Skin of body (tissue), 3 donors: Measurements from ENCODE around the gene TAOK1. TPM values are rescaled to one million over a fixed set of nuclear protein-coding genes. Genes with fewer than 3 reads are reported as not detected.

ENCODE experiments used
- DNase-seq: peaks from one replicate; lab custom pipeline; 2025; lab: John Stamatoyannopoulos, UW
- small RNA-seq: library from RNA; depleted of rRNA; stranded (forward); fragments of <200 nt; gene quantifications from one replicate; pipeline ENCODE3, GENCODE V24; 2014; ENCODE audit warnings: low replicate concordance
- total RNA-seq: library from RNA; depleted of rRNA; stranded (reverse); fragments of >200 nt; gene quantifications from one replicate; pipeline ENCODE4 v1.2.3, GENCODE V29; 2014

TAOK1 gene
- total RNA-seq, 1 donor from 2014 or later = 57.8 TPM

DNA sequence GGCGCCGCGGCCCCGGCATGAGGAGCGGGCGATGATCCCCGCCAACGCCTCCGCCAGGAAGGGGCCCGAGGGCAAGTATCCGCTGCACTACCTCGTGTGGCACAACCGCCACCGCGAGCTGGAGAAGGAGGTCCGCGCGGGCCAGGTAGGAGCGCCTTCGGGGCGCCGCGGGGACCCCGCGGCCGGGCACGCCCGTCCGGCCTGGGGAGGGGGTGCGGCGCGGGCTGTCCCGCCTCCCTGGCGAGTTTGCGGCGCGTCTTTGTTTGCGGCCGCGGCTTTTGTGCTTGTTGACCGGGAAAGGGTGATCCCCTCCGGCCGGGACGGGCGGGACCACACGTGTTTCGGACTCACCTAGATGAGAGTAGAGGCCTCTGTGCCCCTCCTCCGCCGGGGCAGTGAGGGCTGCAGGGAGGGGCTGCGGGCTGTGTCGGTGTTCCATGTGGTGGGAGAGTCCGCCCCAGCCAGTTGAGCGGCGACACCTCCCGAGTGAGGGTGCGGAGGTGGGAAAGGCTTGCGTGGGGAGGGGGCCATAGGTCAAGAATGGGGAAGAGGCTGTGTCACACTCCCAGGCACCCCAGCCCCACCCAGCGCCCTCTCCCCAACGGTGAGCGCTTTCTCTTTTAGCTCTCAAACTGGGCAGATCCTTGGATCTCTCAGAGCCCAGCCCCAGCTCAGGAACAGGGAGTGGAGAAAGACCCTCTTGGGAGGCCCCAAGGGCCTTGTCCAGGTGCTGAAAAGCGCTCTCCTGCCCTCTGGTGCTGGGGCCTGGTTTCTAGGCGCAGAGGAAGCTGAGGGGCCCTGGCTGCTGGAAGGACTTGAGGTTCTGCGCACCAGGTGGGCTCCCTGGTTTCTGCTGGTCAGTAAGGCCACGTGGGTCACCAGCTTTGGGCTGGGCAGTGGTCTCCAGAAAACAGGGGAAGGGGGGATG lies 203.7 kb downstream of the TAOK1 start:
- DNase-seq = no peak

DNA sequence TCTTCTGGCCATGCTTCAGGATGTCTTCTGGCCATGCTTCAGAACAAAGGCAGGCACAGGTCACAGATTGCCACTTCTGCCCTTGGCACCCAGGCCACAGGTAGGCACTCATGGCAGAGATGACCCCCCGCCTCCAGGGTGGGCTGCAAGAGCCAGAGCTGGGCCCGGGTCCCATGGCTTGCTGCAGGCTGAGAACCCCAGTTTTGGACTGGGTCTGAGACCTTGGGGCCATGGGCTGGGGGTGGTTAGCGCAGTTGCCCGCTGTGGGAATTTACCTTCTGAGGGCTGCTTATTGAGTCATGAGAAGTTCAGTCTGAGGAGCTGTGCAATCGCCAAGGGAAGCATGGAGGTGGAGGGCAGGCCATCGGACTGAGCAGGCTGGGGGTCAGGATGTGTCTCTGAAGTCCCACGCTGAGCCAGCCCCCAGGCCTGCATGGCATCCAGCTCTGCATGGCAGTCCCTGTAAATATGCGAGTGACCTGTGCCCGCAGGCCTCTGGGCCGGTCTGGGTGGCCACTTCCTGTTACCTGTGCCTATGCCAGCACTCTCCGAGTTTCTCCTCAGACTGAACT lies 204.4 kb downstream of the TAOK1 start:
- DNase-seq = no peak

DNA sequence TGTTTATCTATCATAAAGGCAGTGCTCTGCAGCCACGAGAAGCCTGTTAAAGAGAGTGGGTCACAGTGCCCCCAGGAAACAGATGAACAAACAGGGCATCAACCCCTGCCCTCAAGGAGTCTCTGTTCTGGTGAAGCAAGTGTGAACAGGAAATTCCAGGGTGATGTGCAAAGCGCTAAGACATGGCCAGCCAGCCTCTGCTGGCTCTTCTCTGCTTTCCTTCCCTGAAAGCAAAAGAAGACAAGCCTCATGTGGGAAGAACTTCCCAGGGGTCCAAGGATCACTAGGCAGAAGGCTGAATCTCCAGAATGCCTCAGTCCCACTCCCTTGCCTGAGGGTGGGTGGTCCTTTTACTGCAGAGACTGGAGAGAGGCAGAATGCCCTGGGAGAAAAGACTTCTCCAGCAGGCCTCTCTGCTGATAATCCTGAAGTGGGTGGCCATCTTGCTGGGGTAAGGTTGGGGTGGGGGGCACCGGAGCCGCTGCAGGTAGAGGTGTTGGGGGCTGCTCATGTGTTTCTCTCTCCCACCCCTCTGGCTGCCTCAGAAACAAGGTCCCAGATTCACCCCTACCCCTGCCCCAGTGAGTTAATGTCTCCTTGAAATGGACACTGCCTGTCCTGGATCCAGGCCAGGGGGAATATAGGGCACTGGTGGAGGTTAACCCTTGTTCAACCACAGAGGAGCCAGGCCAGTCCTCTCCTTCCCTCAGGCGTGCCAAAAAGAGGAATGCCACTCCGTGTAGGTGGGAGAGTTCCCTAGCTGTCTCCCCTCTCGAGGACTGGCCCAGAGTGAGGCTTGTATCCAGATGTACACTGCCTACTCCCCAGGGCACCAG lies 205.2 kb downstream of the TAOK1 start:
- DNase-seq = no peak

DNA sequence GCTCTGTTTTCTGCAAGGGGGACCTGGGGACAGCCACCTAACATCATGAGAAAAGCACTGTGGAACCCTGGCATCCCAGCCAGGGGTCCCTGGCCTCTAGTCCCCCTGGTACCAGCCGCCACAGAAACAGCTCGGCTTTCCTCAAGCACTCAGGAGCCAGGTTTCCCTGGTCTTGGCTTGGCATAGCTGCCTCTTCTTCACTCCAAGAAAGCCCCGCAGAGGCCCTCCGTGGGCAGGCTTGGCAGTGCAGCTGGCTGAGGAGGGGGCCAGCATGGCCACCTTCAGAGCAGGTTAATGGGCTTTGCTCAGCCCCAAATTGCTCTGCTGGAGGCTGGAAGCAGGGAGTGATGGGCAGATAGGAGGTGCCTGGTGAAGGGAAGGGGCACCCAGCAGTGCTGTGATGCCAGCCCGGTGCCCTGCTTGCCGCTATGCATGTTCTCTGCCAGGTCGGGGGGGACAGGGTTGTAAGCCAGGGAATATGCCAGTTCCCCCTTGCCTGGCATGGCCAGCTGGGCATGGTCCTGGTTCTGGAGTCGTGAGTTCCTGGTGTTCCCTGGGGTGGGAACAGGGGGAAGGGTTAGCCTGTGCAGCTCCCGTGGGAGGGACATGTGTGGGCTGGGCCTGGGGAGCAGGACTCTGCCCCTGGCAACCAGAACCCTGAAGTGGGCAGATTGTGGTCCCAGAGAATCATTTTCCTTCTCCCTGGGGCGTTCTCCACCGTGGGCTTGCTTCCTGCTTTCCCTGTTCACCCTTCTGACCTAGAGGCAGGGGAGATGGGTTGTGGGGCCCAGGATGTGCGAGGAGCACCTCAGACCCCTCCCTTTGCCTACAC lies 206.0 kb downstream of the TAOK1 start:
- DNase-seq = no peak

DNA sequence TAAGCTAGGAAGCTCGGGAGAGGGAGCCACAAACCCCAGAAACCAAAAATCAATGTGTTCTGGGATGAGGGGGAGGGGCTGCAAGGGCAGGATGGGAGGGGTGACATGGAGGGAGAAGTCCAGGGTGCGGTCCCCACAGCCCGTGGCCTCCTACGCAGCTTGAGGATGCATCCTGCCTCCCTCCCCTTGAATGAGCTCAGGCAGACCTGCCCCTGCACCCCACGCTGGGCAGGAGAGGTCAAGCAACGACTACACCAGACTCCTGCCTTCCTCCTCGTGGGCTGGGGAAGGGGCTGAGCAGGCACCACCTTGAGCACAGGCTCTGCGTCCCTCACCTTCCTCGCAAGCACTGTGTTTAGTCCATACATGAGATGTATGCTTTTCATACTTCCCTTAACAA lies 206.6 kb downstream of the TAOK1 start:
- no peak for DNase-seq

DNA sequence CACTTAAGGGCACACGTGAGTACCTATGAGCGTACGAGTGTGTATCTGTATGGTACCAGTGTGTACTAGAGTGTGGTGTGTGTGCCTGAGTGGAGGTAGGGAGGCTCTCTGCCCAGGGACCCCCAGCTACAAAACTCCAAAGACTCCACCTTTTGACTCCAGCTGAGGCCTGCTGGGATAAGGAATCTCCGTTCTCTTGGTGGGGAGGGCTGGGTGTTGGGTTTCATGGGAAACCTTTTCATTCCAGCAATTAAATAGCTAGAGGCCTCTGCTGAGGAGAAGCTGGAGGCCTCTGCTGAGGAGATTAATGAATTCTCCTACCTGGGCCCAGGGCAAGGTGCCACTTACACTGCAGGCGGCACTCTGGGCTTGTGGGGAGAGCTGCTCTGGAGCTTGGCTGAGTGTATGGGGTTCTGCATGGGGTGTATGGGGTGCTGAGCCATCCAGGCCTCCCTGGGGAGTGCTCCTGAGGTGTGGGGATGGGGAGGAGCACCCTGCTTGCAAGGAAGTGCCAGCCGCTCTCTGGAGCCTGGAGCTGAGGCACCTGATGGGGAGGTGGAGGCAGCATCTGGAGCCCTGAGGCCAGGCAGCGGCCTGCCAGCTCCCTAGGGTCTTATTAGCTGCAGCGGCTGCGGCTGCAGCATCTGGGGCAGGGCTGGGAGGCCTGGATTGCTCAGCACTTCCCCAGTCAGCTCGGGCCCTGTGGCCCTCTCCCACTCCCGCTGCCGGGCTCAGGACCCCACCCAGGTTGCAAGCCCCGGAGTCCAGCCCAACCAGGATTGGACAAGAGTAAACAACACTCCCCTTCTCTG lies 207.4 kb downstream of the TAOK1 start:
- no peak for DNase-seq

Small RNA genes lying within 50 kb of the gene (small RNA-seq; reads per million reads assigned to genes)
- gene RNU4-34P (not detected), gene RNU6-1034P (not detected), gene RNU6-711P (not detected)

Other genes starting within 250 kb of the TAOK1 start
- gene MYO18A, start 210.0 kb upstream of the TAOK1 start, total RNA-seq = 53.9 TPM
- gene CRYBA1, start 143.5 kb upstream of the TAOK1 start, total RNA-seq = not detected
- gene NUFIP2, start 96.2 kb upstream of the TAOK1 start, total RNA-seq = 41.3 TPM
- 7.0 TPM for gene ABHD15, start 176.7 kb downstream of the TAOK1 start, total RNA-seq
- gene TP53I13, start 178.3 kb downstream of the TAOK1 start, total RNA-seq = 24.3 TPM
- gene GIT1, start 199.3 kb downstream of the TAOK1 start, total RNA-seq = 13.3 TPM
- gene ANKRD13B, start 202.8 kb downstream of the TAOK1 start, total RNA-seq = 8.0 TPM
- 5.7 TPM for gene CORO6, start 232.5 kb downstream of the TAOK1 start, total RNA-seq